ENCODE results near the gene ERC2.

ERC2 gene

GRCh38 chr3:55675478-55675877 lies 792.8 kb downstream of the ERC2 start:
- DNase-seq (ENCODE audit: low read depth) = no peak

DNA sequence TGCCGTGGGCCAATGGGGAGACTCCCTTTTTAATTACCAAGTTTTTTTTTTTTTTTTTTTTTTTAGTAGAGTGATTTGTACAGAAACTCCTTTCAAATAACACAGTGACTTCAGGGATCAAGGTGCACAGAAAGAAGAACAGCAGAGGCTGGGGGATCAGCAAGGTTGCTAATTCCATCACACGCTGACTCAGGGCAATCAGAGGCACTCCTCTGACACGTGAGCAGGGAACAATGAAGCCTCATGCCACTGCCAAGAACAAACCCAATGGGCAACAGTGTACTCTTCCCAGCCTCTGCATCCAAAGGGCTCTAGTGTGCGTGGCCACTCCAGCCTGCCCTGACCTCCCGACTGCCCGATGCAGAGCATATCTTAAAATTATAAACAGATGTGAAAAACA lies 794.5 kb downstream of the ERC2 start:
- DNase-seq (ENCODE audit: low read depth) = no peak

GRCh38 chr3:55669133-55669532 lies 799.1 kb downstream of the ERC2 start:
- DNase-seq (ENCODE audit: low read depth) = no peak

DNA sequence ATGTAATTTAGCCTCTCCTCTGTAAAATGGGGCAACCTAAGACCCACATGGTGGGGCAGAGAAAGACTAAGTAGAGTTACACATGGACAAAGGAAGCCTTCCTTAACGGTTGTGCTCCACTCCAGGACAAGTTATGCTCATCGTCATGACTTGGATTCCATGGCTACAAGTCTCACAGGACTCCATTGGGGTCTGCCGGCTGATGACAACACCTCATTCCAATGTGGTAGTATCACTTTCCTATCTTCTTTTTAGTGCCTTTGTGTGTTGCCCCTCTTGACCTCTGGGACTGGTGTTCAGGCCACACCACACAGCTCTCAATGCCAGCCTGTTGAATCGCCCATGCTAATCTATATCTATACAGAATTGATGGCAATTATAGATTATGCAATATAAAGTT lies 799.9 kb downstream of the ERC2 start:
- no peak for DNase-seq (ENCODE audit: low read depth)

DNA sequence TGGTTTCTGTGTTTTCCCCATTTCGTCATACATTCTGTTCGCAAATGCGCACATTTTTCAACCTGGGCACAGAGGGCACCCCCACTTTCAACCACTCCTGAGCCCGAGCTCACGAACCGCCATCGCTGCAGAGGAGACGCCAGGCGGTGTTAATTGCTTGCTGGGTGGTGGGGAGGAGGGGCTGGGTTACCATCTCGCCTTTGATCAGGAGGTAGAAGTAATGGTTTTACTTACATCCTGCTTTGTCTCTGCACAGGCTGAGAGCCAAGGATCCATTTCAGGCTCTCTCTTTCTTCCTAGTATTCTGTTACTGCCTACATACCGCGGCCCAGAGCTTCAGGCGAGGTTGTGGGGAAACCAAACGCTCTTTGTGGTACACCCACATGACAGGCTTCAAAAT lies 803.9 kb downstream of the ERC2 start:
- no peak for DNase-seq (ENCODE audit: low read depth)

DNA sequence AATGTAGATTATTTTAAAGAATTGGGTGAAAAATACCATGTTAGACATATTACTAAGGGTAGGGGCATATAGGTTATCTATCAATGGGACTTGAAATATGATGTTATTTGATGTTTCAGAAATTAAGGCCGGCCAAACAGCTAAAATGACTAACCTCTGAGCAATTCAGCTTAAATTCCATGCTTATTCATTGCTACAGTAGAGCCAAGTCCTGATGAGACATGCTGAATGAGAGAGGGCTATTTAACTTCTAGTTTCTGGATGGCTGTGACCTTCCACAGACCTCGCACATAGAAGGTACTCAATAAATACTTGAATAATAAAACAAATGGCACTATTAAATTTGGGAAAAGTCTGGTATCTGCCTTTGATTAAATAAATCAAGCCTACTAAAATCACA lies 805.6 kb downstream of the ERC2 start:
- DNase-seq (ENCODE audit: low read depth) = no peak

DNA sequence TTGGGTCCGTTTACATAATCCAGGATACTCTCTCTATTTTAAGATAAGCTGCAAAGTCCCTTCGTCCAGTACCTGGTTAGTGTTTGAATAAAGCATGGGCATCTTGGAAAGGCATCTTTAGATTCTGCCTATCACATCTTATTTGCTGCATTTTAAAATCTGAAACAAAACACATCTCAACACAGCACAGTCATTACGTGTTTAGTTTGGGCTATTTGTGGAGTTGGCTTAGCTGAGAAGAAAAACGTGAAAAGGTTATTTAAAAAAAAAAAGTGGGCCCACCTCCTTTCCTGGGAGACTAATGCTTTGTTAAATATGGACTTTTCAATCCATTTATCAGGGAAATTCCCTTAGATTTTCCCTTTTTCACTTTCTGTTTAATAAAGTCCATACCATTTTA lies 806.7 kb downstream of the ERC2 start:
- no peak for DNase-seq (ENCODE audit: low read depth)

DNA sequence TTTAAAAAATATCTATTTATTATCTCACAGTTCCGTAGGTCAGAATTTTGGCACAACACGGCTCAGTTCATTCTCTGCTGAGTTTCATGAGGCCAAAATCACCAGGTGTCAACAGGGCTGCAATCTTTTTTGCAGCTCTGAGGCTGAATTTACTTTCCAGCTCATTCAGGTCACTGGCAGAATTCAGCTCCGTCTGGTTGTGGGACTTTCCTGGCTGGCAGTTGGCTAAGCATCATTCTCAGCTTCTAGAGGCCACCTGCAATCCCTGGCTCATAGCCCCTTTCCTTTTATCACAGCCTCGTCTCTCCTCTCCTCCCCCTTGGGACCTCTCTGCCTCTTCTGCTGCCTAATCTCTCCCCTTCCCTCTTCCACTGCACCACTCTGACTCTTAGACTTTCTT lies 807.1 kb downstream of the ERC2 start:
- no peak for DNase-seq (ENCODE audit: low read depth)

- DNase-seq (ENCODE audit: low read depth) = no peak
These were observed 807.6 kb downstream of the ERC2 start for GRCh38 chr3:55660642-55661041.

DNA sequence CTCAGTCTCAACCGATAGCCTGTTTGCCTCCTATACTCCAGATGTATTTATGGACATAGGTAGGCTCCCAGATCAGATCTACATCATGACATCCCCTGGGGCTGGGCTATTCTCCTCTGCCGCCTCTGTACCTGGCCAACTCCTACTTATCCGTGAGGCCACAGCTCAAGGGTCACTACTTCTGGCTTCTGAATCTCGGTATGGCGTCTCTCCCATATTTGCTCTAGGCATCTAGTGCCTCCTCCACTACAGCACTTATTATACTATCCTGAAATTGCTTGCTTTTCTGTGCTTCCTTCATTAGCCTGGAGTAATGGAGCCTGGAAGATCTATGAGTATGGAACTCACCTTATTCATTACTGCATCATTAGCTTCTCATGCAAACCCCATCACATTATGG lies 808.6 kb downstream of the ERC2 start:
- no peak for DNase-seq (ENCODE audit: low read depth)

GRCh38 chr3:55658690-55659562 lies 809.3 kb downstream of the ERC2 start:
- no peak for DNase-seq (ENCODE audit: low read depth)

DNA sequence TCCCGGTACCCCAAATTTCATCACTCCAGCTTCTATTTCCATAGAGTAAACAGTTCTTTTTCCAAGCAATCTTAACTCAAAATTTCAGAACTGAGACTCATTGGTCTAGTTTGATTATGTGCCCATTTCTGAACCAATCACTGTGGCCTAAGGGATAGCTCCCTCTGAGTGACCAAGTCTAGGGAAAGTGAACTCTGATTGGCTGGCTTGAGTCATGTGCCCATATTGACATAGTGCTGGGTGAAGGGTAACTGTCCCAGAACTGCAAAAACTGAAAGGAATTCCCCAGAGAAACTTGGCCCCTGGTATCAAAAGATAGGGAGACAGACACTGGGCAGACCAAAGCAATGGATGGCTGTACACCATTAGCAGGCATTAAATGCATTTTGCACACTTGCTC lies 810.0 kb downstream of the ERC2 start:
- DNase-seq (ENCODE audit: low read depth) = no peak

- DNase-seq (ENCODE audit: low read depth) = no peak
These were observed 812.7 kb downstream of the ERC2 start for GRCh38 chr3:55655544-55655943.

DNA sequence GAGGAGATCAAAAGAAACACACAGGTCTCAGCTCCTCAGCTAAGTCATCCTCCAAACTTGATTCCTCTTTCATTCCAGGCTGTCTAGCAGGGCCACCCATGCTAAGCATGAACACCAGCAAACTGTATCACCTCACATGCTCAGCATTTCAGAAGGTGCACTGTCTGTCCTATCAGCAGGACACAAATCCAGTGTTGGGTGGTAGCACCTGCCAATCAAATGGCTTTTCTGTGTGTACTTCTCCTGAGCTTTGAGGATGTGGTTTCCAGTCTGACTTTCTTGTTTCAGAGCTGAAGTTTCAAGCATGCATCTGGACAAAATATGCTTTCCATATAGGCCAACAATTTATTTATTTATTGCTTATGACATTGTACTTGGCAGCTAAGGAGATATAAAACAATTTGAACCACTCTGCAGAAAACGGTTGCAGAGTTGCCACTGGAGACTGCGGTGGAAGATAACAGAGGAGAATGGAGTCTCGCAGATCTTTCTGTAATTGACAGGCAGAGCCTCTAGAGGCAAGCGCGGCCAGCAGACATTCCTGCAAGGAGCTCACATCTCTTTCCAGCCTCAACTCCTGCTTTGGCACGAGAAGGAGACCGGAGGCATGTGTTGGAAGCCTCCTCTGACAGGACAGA lies 814.0 kb downstream of the ERC2 start:
- no peak for DNase-seq (ENCODE audit: low read depth)

DNA sequence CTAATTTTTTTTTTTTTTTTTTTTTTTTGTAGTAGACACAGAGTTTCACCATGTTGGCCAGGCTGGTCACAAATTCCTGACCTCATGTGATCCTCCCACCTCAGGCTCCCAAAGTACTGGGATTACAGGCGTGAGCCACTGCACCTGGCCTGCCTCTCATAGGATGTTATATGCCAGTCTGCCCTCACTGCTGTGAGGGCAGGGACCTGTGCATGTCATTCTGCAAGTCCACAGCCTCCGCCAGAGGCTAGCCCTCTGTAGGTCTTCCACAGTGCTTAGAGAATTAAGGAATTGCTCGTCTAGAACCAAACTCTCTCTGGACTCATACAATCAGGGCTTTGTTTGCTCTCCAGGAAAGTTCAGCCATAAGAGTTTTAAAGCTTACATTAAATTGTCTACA lies 817.3 kb downstream of the ERC2 start:
- DNase-seq (ENCODE audit: low read depth) = no peak

GRCh38 chr3:55650011-55650410 lies 818.3 kb downstream of the ERC2 start:
- no peak for DNase-seq (ENCODE audit: low read depth)

DNA sequence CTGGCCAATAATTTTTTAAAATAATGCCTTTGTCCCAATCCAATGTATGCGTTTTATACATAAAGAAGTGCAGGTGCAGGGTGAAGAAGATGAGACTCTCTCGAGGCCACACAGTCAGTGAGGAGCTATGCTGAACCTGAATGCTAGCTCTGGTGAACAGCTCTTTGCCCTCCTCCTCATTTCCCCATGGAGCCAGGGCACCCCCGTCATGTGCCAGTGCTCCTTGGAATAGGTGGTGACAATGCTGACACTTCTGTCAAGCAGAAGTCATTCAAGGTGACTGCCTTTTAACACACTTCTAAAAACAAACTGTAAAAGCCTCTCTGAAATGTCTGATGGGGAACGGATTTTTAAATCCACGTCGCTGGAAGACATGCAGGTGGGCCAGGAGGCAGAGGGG lies 818.7 kb downstream of the ERC2 start:
- no peak for DNase-seq (ENCODE audit: low read depth)

- DNase-seq (ENCODE audit: low read depth) = no peak
These were observed 819.5 kb downstream of the ERC2 start for GRCh38 chr3:55648591-55649318.

- DNase-seq (ENCODE audit: low read depth) = no peak
These were observed 820.6 kb downstream of the ERC2 start for GRCh38 chr3:55647670-55648069.

GRCh38 chr3:55647063-55647462 lies 821.2 kb downstream of the ERC2 start:
- no peak for DNase-seq (ENCODE audit: low read depth)

DNA sequence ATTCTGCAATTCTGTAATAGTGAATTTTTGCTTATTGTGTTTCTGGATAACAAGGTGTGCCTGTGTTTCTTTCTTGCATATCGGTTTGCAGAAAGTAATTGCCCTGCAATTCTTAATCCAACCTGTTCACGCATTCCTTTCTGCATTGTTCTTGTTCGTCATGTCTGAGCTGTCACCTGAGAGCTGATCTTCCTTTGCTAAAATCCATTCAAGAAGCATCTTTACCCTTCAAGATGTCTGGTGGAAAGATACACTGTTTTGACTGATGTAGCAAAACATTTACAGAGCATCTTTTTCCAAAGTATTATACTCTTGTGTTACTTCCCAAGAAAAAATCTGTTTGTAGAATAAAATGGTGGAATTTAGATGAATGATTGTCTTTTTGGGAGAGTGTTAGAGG lies 822.1 kb downstream of the ERC2 start:
- no peak for DNase-seq (ENCODE audit: low read depth)

DNA sequence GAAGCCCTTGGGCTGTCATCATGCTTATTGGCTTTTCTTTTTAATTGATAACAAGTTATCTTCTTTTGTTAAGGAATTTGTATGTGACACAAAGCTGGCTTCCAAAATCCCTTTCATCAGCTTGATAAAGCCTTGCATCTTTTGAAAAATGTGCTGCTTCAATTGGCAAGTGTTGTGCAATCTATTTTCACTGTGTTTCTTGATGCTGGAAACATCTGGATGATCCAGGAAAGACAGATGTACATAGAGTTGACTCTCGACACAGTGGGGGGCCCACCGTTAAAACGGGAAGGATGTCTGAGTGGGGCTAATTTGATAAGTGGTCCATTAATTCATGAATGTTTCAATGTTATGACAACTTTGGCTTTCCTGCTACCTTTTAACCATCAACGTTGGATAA lies 822.8 kb downstream of the ERC2 start:
- no peak for DNase-seq (ENCODE audit: low read depth)

- no peak for DNase-seq (ENCODE audit: low read depth)
These were observed 825.0 kb downstream of the ERC2 start for GRCh38 chr3:55643283-55643682.
